Upper lobe of right lung (tissue), 1 donor: Measurements from ENCODE around the gene DCAF11. TPM values are rescaled to one million over a fixed set of nuclear protein-coding genes. Genes with fewer than 3 reads are reported as not detected.
A peak's percentile ranks its signal among the peaks of the same experiment; 100 is the strongest.

ENCODE experiments used
- ATAC-seq: fragments of 200-7000 bp; cut with Tn5 transposase; one replicate; pipeline ENCODE4 v1.9.1; 2020; ENCODE audit warnings: mild to moderate bottlenecking, moderate library complexity
- DNase-seq: peaks from one replicate; pipeline ENCODE4 v3.0.0-alpha.2; 2020
- H3K27ac ChIP-seq: fragments of 200-600 bp; one replicate; pipeline ENCODE4 v1.8.0; 2022
- H3K27me3 ChIP-seq: fragments of 200-600 bp; one replicate; pipeline ENCODE4 v1.8.0; 2022; ENCODE audit warnings: mild to moderate bottlenecking
- H3K36me3 ChIP-seq: fragments of 200-600 bp; one replicate; pipeline ENCODE4 v1.8.0; 2022
- H3K4me1 ChIP-seq: fragments of 200-600 bp; one replicate; pipeline ENCODE4 v1.8.0; 2022
- H3K4me3 ChIP-seq: fragments of 200-600 bp; one replicate; pipeline ENCODE4 v1.8.0; 2022; ENCODE audit warnings: mild to moderate bottlenecking
- H3K9me3 ChIP-seq: fragments of 200-600 bp; one replicate; pipeline ENCODE4 v1.8.0; 2022
- intact Hi-C: fragments of 100-400 bp; cut with DNase I; formaldehyde crosslinking; loops from one replicate; pipeline ENCODE4 v1.11.0; 2022
- total RNA-seq: library from RNA; stranded (reverse); fragmentation: NEBNext Ultra II Directional; extraction: Animal tissue kit (Norgen Biotek cat#: 25700); gene quantifications from one replicate; pipeline ENCODE4 v1.2.1, GENCODE V29; 2021
- TF ChIP-seq, protein P1 (sequence below): fragments of 200-600 bp; IDR thresholded peaks from one replicate; pipeline ENCODE4 v1.8.0; 2022; ENCODE audit warnings: antibody characterized with exemption
- donor health status: DM: no; HTN: yes; CAD: no; lungs with severe emphysema.

The DCAF11 gene
- total RNA-seq, 1 donor from 2014 or later: 57.8 TPM

DNA sequence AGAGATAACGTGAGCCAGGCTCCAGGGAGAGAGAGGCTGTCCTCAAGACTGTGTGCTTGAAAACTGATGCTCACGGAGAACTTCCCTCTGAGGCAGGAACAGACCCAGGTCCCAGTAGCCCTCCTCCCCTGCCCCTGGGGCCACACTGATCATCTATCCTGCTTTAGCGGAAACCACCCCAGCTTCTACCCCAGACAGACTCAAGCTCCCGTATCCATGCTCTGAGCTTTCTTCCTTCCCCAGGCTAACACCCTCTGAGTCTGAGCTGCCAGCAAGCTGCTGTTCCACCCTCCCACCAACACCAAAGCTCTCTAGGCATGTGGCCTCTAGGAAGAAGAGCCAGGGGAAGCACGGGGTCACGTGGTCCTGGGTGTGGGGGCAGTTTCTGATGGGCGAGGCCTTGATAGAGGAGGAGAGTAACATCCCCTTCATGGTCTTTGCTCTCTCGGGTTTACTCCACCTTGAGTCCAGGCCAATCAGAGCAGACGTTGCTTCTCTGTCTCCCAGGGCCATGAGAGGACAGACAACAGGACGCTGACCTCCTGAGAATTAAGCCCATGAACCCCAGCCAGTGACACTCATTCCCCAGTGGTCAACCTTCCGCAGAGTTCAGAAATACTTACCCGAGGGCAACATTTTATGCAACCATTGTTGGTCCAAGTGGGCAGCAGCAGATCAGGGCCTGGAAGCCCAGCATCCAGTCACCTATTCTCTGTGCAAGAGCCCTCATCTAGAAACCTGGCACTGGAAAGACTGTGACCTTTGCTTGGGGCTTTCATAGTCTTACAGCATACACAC is 19.1 kb upstream of the DCAF11 start:
- H3K4me3 ChIP-seq: peak overlapping the region; percentile 97
- H3K36me3 ChIP-seq: peaks cover 27% of the 10 kb centered on the region
- ATAC-seq (peak; percentile 40), DNase-seq (peak; percentile 86)
- peak overlapping the region; percentile 97 for H3K27ac ChIP-seq
- intact Hi-C loops: no loop called here
- no peaks in the 10 kb centered on the region for H3K9me3 ChIP-seq
- peaks cover 20% of the 10 kb centered on the region for H3K4me1 ChIP-seq
- TF ChIP-seq, protein P1, sequence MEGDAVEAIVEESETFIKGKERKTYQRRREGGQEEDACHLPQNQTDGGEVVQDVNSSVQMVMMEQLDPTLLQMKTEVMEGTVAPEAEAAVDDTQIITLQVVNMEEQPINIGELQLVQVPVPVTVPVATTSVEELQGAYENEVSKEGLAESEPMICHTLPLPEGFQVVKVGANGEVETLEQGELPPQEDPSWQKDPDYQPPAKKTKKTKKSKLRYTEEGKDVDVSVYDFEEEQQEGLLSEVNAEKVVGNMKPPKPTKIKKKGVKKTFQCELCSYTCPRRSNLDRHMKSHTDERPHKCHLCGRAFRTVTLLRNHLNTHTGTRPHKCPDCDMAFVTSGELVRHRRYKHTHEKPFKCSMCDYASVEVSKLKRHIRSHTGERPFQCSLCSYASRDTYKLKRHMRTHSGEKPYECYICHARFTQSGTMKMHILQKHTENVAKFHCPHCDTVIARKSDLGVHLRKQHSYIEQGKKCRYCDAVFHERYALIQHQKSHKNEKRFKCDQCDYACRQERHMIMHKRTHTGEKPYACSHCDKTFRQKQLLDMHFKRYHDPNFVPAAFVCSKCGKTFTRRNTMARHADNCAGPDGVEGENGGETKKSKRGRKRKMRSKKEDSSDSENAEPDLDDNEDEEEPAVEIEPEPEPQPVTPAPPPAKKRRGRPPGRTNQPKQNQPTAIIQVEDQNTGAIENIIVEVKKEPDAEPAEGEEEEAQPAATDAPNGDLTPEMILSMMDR: no peak
- no peaks in the 10 kb centered on the region for H3K27me3 ChIP-seq

DNA sequence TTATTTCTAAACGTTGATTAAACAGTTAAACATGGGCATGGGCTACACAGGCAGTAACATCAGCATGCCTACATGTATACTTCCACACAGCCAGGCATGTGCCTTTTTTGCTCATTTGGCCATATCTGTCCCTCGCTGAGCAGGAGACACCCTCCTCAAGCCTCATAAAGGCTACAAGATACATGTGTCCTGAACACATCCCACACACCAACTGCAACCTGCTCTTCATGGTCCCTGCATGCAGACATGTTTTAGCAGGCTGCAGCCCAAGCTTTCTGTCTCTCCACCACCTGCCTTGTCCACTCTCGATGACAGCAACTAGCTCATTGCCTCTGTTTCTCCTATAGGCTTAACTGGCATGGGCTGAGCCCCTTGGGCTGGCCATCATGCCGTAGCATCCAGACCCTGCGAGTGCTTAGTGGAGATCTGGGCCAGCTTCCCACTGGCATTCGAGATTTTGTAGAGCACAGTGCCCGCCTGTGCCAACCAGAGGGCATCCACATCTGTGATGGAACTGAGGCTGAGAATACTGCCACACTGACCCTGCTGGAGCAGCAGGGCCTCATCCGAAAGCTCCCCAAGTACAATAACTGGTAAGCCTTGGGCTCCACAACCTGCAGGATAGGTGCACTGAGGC is 17.9 kb upstream of the DCAF11 start:
- TF ChIP-seq, protein P1: no peak
- DNase-seq: peak; percentile 35
- Histone ChIP-seq H3K9me3 (no peaks in the 10 kb centered on the region), H3K4me1 (peaks cover 20% of the 10 kb centered on the region), H3K27ac (no peak overlapping the region), H3K4me3 (no peak overlapping the region), H3K36me3 (peaks cover 35% of the 10 kb centered on the region), H3K27me3 (no peaks in the 10 kb centered on the region)
- intact Hi-C loops: no loop called here
- no peak for ATAC-seq

DNA sequence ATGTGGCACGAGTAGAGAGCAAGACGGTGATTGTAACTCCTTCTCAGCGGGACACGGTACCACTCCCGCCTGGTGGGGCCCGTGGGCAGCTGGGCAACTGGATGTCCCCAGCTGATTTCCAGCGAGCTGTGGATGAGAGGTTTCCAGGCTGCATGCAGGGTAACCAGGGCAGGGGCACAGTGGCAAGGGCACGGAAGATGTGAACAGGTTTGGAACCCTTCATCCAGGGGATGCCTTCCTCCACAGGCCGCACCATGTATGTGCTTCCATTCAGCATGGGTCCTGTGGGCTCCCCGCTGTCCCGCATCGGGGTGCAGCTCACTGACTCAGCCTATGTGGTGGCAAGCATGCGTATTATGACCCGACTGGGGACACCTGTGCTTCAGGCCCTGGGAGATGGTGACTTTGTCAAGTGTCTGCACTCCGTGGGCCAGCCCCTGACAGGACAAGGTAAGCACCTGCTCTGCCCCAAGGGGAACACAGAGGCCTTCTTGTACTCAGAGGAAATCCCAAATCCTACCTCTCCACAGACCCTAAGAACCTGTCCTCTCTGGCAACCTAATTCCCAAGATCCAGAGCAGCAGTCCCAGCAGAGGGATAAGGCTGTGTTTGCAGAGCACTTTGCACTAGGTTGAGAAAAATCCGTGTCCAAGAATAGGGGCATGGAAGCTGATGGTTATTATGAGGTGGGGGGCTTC is 16.2 kb upstream of the DCAF11 start:
- Histone ChIP-seq H3K27me3 (no peaks in the 10 kb centered on the region), H3K4me3 (no peak overlapping the region), H3K9me3 (no peaks in the 10 kb centered on the region), H3K36me3 (peaks cover 35% of the 10 kb centered on the region), H3K27ac (no peak overlapping the region), H3K4me1 (peaks cover 15% of the 10 kb centered on the region)
- DNase-seq: peak; percentile 57
- TF ChIP-seq, protein P1: no peak
- no peak for ATAC-seq
- intact Hi-C loops: no loop called here

DNA sequence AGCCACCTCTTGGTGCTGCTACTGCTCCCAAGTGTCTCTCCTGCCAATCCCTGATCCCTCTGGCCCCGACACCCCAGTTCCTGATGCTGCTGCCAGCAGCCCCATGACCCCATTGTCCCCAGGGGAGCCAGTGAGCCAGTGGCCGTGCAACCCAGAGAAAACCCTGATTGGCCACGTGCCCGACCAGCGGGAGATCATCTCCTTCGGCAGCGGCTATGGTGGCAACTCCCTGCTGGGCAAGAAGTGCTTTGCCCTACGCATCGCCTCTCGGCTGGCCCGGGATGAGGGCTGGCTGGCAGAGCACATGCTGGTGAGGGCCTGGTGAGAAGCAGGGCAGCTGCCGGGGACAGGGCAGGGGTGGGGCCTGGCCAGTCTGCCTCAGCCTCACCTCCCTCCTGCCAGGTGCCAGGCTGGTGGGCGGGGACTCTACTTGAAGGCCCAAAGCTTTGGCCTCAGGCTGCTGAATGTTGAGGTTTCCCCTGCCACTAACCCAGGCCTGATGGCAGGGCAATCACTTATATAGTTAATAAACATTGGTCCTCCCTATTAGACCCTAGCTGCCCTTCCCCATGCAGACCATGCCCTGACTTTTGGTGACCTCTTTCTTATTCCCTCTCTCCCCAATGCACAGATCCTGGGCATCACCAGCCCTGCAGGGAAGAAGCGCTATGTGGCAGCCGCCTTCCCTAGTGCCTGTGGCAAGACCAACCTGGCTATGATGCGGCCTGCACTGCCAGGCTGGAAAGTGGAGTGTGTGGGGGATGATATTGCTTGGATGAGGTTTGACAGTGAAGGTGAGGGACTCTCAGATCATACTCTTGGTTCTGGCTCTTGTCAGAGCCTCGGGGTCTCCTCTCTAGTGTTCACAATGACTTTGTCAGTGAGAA is 15.4 kb upstream of the DCAF11 start:
- Histone ChIP-seq H3K9me3 (no peaks in the 10 kb centered on the region), H3K4me3 (no peak overlapping the region), H3K27me3 (no peaks in the 10 kb centered on the region), H3K36me3 (peaks cover 35% of the 10 kb centered on the region), H3K4me1 (peaks cover 10% of the 10 kb centered on the region), H3K27ac (no peak overlapping the region)
- ATAC-seq (no peak), DNase-seq (peak; percentile 63)
- TF ChIP-seq, protein P1: no peak
- intact Hi-C loops: no loop called here
